Breast epithelium (tissue), 4 donors: ENCODE measurements around the gene NUPR1. TPM values are rescaled to one million over a fixed set of nuclear protein-coding genes. Genes with fewer than 3 reads are reported as not detected.

Experiments used
- DNase-seq, 2 donors: peaks; one replicate each; pipeline ENCODE4 v3.0.0-alpha.2; 2019; ENCODE audit warnings: low spot score in 2 of 2
- H3K27ac ChIP-seq, 2 donors: fragments of 200-600 bp; sonication (generic) in 1 of 2; one replicate each; pipeline ENCODE4 v1.5.1; 2016 to 2019; ENCODE audit warnings: mild to moderate bottlenecking in 1 of 2
- H3K27me3 ChIP-seq, 2 donors: fragments of 200-600 bp; sonication (generic) in 1 of 2; one replicate each; pipeline versions ENCODE4 v1.5.1 to v1.6.0; 2017 to 2019; ENCODE audit warnings: control low read depth in 1 of 2, mild to moderate bottlenecking in 1 of 2
- H3K36me3 ChIP-seq: fragments of 200-600 bp; one replicate; pipeline ENCODE4 v1.5.1; 2019
- H3K4me1 ChIP-seq, 2 donors: fragments of 200-600 bp; sonication (generic); one replicate each; pipeline ENCODE4 v1.5.1; 2016 to 2019; ENCODE audit warnings: control low read depth in 1 of 2
- H3K4me3 ChIP-seq, 3 donors: fragments of 200-600 bp; sonication (generic); 1 replicate in 2 of 3; 2 replicates in 1 of 3; pipeline ENCODE4 v1.5.1; 2016 to 2019; ENCODE audit warnings: mild to moderate bottlenecking in 3 of 3, moderate library complexity in 2 of 3
- H3K9me3 ChIP-seq, 2 donors: fragments of 200-600 bp; sonication (generic) in 1 of 2; one replicate each; pipeline ENCODE4 v1.5.1; 2016 to 2019; ENCODE audit warnings: control low read depth in 1 of 2
- POLR2A ChIP-seq: fragments of 450-650 bp; IDR thresholded peaks from one replicate; pipeline ENCODE4 v1.6.1; 2016; ENCODE audit warnings: antibody characterized with exemption, mild to moderate bottlenecking, moderate library complexity
- POLR2AphosphoS5 ChIP-seq, 3 donors: sonication (generic); formaldehyde crosslinking; IDR thresholded peaks; one replicate each; pipeline ENCODE4 v1.6.1; 2017; ENCODE audit warnings: antibody characterized with exemption in 3 of 3
- intact Hi-C: fragments of 100-400 bp; cut with DNase I; formaldehyde crosslinking; loops from one replicate; pipeline ENCODE4 v1.15.1; 2023; ENCODE audit warnings: low total_unique reads
- total RNA-seq, 3 donors: library from RNA; depleted of rRNA; stranded (reverse); fragments of >200 nt; gene quantifications; one replicate each; pipeline ENCODE4 v1.1.0, GENCODE V29; 2016
- TF ChIP-seq, protein P1 (sequence below), 3 donors: fragments of 450-650 bp; IDR thresholded peaks; one replicate each; pipeline ENCODE4 v1.5.1; 2016 to 2017; ENCODE audit warnings: antibody characterized with exemption in 3 of 3, mild to moderate bottlenecking in 3 of 3, moderate library complexity in 3 of 3

The NUPR1 gene
- total RNA-seq, 3 donors from 2014 or later = 34.2 to 57.0 (median 47.5) TPM

DNA sequence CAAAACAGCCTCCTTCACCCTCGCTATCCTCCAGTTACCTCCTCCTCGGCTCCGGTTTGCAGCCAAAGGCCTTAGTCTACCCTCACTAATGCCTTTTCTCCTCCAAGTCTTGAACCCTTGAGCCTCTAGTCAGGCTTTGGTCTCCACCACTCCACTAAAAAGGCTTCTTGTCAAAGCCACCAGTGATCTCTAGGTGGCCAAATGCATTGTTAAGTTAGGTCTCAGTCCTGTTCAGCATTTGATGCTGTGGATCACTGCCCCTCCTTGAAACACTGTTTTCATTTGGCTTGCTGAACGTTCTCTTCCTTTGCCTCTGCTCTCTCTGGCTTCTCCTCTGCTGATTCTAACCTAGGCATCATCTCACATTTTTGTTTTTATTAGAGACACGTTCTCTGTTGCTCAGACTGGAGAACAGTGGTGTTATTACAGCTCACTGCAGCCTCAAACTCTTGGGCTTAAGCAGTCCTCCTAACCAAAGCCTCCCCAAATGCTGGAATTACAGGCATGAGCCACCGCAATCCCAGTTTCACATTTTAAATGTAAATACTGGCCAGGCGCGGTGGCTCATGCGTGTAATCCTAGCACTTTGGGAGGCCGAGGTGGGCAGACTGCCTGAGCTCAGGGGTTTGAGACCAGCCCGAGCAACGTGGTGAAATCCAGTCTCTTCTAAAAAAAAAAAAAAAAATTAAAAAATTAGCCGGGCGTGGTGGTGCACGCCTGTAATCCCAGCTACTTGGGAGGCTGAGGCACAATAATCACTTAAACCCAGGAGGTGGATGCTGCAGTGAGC is 16.1 kb upstream of the NUPR1 start:
- peak overlapping the region; percentile 98 to 99 for H3K27ac ChIP-seq
- no peaks in the 10 kb centered on the region for H3K27me3 ChIP-seq
- H3K4me3 ChIP-seq = peak overlapping the region; percentile 64 to 88 (median 68)
- no peaks in the 10 kb centered on the region for H3K36me3 ChIP-seq
- no peak for TF ChIP-seq POLR2AphosphoS5 (IDR thresholded peaks at IDR 0.05)
- TF ChIP-seq POLR2A = no peak
- TF ChIP-seq, protein P1, sequence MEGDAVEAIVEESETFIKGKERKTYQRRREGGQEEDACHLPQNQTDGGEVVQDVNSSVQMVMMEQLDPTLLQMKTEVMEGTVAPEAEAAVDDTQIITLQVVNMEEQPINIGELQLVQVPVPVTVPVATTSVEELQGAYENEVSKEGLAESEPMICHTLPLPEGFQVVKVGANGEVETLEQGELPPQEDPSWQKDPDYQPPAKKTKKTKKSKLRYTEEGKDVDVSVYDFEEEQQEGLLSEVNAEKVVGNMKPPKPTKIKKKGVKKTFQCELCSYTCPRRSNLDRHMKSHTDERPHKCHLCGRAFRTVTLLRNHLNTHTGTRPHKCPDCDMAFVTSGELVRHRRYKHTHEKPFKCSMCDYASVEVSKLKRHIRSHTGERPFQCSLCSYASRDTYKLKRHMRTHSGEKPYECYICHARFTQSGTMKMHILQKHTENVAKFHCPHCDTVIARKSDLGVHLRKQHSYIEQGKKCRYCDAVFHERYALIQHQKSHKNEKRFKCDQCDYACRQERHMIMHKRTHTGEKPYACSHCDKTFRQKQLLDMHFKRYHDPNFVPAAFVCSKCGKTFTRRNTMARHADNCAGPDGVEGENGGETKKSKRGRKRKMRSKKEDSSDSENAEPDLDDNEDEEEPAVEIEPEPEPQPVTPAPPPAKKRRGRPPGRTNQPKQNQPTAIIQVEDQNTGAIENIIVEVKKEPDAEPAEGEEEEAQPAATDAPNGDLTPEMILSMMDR (IDR thresholded peaks at IDR 0.05) = no peak
- H3K9me3 ChIP-seq = no peaks in the 10 kb centered on the region
- intact Hi-C loops = no loop called here
- DNase-seq = no peak
- H3K4me1 ChIP-seq = no peaks in the 10 kb centered on the region

DNA sequence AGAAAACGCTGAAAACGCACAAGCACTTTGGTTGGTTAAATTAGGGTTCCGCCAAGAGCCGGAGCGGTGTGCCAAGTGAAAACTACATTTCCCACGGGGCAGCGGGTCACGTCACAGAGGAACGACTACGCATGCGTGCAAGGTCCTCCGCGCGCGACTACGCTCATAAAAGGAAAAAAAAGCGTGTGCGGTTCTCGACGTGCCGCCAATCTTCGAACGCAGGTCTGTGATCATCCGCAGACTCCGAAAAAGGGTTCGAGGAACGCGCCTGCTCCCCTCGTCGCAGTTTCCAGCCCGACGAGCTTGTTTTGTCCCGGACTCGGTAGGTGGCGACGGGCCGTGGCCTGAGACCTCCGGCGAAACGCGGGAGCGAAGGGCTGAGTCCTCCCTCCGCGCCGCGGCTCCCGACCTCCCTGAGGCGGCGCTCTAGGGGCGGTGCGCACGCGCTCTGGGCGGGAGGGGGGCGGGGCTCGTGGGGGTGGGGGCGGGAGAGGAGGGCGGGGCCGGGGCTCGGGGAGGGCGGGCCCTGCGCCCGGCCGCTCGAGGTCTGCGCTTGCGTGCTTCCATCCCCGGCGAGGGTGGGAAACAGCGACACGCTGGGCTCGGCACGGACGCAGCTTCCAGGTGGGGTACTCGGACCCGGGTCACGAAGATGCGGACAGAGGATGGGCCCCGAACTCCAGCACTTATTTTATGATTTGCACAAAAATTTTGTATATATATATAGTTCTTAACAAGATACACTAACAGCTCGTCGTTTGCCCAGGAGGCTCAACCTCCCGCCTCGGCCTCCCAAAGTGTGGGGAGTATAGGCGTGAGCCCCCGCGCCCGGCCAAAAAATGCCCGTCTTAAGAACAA is 15.2 kb upstream of the NUPR1 start, which contains the start of gene SGF29:
SGF29 (plus strand) TSS at position 145 of the 858 bp plus-strand sequence. CDS start 27,150 bp downstream, outside the sequence.
- no peaks in the 10 kb centered on the region for H3K27me3 ChIP-seq
- no peaks in the 10 kb centered on the region for H3K36me3 ChIP-seq
- no peaks in the 10 kb centered on the region for H3K4me1 ChIP-seq
- H3K27ac ChIP-seq = peak within 1 kb of the TSS; percentile 98 to 99
- intact Hi-C loops = no loop called here
- H3K9me3 ChIP-seq = no peaks in the 10 kb centered on the region
- peak; percentile 99 for TF ChIP-seq POLR2AphosphoS5 (IDR thresholded peaks at IDR 0.05)
- peak; percentile 67 for TF ChIP-seq POLR2A
- TF ChIP-seq, protein P1 (IDR thresholded peaks at IDR 0.05) = peak in 2 of 3 donors; percentile 19 to 21
- H3K4me3 ChIP-seq = peak within 1 kb of the TSS; percentile 64 to 88 (median 68)
- DNase-seq = peak; percentile 89 to 94

DNA sequence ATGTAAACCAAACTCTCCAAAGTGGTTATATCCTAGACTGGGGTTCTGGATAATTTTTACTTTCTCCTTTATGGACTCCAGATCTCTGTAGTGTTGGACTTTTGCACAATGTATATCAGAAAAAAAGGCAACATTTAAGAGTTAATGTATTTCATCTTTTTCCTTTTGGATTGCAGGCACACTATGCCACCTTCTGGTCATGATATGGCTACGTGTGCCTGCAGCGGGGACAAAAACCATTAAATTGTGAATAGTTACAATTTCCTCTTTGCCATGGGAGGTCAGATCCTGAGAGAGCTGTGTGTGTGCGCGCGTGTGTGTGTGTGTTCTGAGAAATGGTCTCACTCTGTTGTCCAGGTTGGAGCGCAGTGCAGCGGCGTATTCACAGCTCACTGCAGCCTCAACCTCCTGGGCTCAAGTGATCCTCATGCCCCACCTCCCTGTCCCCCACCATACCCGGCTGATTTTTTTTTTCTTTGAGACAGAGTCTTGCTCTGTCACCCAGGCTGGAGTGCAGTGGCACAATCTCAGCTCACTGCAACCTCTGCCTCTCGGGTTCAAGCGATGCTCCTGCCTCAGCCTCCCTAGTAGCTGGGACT is 10.6 kb upstream of the NUPR1 start:
- intact Hi-C loops = loop anchor here (10.0 kb wide), 1 partner anchor 55 kb away; the partner anchor contains the start of genes APOBR and CLN3
- no peak for TF ChIP-seq POLR2A
- TF ChIP-seq, protein P1 (IDR thresholded peaks at IDR 0.05) = peak in 2 of 3 donors; percentile 49 to 56
- DNase-seq = no peak

DNA sequence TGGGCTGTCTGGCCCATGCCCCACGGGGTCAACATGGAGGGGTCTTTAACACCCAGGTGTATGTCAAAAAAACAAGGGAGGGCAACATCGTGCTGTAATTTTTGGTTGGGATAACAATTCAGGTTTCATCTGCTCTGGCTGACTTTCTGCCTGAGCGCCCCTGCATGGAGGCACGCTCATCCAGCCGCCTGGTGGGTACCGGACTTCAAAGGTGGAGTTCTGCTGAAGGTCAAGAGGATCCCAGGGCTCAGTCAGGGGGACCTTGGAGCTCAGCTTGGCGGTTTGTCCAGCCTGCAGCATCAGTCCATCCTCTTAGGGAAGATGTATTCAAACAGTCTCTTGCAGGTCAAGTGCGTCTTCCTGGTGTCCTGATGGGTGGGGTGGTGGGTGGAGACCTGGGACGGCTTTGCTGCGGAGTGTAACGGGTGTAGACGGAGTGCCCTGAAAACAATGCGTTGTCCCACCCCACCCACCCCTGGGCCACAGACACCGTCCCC is 9.6 kb upstream of the NUPR1 start:
- no peaks in the 10 kb centered on the region for H3K36me3 ChIP-seq
- H3K27ac ChIP-seq = no peak overlapping the region
- H3K4me1 ChIP-seq = no peaks in the 10 kb centered on the region
- no peak for DNase-seq
- no peak overlapping the region for H3K4me3 ChIP-seq
- H3K27me3 ChIP-seq = no peaks in the 10 kb centered on the region
- intact Hi-C loops = loop anchor here (10.0 kb wide), 1 partner anchor 54 kb away; the partner anchor contains the start of genes APOBR and CLN3
- H3K9me3 ChIP-seq = no peaks in the 10 kb centered on the region
- TF ChIP-seq, protein P1 (IDR thresholded peaks at IDR 0.05) = no peak
- no peak for TF ChIP-seq POLR2A

More for the DNA sequence above, 10.6 kb upstream of the NUPR1 start:
- Histone ChIP-seq H3K27me3 (no peaks in the 10 kb centered on the region), H3K27ac (no peak overlapping the region), H3K36me3 (no peaks in the 10 kb centered on the region), H3K9me3 (no peaks in the 10 kb centered on the region), H3K4me1 (no peaks in the 10 kb centered on the region), H3K4me3 (no peak overlapping the region)
